GM19351 (cell line): Measurements from ENCODE around the gene MPZ.
"Not testable (repeated sequence)": the region's sequence is repeated elsewhere in the genome, so short reads cannot be mapped to it uniquely, and the experiment has no call there.

Source experiments
- ATAC-seq: cut with Tn5 transposase; IDR thresholded peaks from one replicate; pipeline ENCODE4 v1.9.1; 2021; ENCODE audit warnings: mild to moderate bottlenecking, moderate library complexity; ENCODE audit not compliant: unreplicated experiment

Gene MPZ

DNA sequence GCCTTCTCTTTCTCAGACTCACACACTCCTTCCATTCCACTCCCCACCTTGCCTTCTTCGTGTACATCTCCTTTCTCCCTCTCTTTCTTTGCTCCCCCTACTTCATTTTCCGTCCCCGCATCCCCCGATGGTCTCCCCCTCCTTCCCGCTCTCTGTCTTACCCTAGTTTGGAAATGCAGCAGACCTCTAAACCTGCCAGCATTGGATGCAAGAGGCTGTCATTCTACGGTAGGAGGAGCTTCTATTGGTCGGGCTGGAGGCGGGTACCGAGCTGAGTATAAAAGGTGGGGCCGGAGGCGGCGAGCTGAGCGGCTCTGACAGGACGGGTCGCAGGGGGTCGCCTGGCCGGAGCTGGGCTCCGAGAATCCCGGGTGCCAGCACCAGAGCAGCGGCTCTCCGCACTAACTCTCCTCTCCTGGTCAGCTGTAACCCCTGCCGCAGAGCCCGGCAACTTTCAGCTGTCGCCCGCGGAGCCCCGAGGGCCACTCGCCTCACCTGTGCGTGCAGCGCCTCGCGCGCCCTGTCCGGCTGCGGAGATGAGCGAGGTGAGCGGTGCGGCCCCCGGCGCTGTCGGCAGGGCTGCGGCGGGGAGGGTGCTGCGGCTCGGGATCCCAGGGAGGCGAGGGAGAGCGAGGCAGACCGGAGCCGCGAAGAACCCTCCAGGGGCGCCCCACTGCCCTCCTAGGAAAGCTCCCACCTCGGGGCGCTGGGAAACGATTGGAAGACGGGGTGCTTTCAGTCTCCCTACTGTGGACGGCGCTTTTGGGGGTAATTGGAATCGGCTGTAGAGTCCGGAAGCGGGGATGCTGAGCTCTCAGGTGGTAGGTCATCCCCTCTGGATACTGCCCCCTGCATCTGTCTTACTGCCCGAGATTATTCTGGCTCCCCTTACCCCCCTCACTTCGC is 51.1 kb downstream of the MPZ start, which contains the start of gene PCP4L1:
Gene PCP4L1 (plus strand): TSS at position 307 of the 906 bp plus-strand sequence. CDS start 230 bp downstream, at position 537.
- peak; percentile 53 for ATAC-seq

DNA sequence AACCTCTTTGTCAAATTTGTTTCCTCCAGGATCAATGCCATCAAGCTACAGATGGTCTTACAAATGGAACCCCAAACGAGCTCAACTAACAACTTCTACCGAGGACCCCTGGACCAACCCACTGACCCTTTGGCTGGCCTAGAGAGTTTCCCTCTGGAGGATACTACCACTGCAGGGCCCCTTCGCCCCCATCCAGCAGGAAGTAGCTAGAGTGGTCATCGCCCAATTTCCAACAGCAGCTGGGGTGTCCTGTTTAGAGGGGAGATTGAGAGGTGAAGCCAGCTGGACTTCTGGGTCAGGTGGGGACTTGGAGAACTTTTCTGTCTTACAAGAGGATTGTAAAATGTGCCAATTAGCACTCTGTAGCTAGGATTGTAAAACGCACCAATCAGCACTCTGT is 52.7 kb downstream of the MPZ start:
- ATAC-seq: not testable (repeated sequence)

DNA sequence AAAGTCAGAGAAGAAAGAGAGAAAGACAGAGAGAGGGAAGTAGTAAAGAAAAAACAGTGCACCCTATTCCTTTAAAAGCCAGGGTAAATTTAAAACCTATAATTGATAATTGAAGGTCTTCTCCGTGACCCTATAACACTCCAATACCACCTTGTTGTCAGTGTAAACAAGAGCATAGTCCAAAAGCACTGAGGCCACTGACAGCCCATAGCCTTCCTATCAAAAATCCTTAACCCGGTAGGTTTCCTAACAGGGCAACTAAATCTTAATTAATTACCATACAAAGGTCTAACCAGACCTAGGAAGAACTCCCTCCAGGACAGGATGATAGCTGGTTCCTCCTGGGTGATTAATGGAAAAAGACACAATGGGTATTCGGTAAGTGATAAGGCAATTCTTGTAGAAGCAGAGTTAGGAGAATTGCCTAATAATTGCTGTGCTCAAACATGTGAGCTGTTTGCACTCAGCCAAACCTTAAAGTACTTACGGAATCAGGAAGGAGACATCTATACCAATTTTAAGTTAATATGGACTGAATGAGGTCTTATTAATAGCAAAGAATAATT is 53.7 kb downstream of the MPZ start:
- ATAC-seq: not testable (repeated sequence)

DNA sequence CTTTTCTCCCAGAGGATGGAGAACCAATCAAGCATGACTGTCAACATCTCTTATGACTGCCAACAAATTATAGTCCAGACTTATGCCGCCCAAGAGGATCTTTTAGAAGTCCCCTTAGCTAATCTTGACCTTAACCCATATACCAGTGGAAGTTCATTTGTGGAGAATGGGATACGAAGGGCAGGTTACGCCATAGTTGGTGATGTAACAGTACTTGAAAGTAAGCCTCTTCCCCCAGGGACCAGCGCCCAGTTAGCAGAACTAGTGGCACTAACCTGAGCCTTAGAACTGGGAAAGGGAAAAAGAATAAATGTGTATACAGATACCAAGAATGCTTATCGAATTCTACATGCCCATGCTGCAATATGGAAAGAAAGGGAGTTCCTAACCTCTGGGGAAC is 54.5 kb downstream of the MPZ start:
- ATAC-seq: not testable (repeated sequence)
